ENCODE results near the gene ARID5B. TPM values are rescaled to one million over a fixed set of nuclear protein-coding genes. Genes with fewer than 3 reads are reported as not detected.
A peak's percentile ranks its signal among the peaks of the same experiment; 100 is the strongest.

Gene ARID5B
- total RNA-seq, 1 donor from 2014 or later, result 29.8 TPM

DNA sequence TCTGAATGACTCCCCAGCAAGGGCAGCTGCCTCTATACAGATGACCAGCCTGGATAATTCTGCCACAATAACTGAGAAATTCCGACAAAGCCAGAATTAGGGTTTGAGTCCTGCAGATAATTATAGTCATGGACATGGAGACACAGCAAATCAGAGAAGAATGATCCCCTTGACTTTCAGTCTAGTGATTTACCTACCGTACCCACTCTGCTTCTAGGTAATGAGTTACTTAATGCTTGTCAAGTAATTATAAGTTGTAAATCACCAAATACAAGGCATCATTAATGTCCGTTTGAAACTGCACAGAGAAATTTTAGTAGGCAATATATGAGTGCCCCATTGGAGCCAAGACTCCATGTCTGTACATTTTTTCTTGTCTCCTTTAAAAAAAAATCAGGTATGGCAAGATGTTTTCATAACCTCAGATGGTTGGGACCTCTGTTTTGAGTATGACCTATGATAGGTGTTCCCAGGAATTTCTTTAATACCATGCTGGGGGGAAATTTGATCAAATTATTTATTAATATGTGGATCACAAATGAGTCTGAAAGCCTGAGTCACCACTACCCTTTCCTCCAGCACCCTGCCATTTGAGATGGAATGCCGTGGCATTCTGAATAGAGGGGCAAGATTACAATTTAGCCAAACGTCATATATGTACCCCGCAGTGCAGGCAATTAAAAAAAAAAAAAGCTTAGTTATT, 5.5 kb upstream of the ARID5B start:
- Histone ChIP-seq H3K27me3 (ENCODE audit: low read depth) (no peaks in the 10 kb centered on the region), H3K4me1 (peaks cover 29% of the 10 kb centered on the region), H3K4me3 (no peak overlapping the region), H3K36me3 (no peaks in the 10 kb centered on the region), H3K9me3 (no peaks in the 10 kb centered on the region), H3K27ac (no peak overlapping the region)
- ATAC-seq (no peak), DNase-seq (no peak)
- TF ChIP-seq, protein P1, sequence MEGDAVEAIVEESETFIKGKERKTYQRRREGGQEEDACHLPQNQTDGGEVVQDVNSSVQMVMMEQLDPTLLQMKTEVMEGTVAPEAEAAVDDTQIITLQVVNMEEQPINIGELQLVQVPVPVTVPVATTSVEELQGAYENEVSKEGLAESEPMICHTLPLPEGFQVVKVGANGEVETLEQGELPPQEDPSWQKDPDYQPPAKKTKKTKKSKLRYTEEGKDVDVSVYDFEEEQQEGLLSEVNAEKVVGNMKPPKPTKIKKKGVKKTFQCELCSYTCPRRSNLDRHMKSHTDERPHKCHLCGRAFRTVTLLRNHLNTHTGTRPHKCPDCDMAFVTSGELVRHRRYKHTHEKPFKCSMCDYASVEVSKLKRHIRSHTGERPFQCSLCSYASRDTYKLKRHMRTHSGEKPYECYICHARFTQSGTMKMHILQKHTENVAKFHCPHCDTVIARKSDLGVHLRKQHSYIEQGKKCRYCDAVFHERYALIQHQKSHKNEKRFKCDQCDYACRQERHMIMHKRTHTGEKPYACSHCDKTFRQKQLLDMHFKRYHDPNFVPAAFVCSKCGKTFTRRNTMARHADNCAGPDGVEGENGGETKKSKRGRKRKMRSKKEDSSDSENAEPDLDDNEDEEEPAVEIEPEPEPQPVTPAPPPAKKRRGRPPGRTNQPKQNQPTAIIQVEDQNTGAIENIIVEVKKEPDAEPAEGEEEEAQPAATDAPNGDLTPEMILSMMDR (IDR thresholded peaks at IDR 0.05), result no peak
- intact Hi-C loops (cut with DNase I), result no loop called here

DNA sequence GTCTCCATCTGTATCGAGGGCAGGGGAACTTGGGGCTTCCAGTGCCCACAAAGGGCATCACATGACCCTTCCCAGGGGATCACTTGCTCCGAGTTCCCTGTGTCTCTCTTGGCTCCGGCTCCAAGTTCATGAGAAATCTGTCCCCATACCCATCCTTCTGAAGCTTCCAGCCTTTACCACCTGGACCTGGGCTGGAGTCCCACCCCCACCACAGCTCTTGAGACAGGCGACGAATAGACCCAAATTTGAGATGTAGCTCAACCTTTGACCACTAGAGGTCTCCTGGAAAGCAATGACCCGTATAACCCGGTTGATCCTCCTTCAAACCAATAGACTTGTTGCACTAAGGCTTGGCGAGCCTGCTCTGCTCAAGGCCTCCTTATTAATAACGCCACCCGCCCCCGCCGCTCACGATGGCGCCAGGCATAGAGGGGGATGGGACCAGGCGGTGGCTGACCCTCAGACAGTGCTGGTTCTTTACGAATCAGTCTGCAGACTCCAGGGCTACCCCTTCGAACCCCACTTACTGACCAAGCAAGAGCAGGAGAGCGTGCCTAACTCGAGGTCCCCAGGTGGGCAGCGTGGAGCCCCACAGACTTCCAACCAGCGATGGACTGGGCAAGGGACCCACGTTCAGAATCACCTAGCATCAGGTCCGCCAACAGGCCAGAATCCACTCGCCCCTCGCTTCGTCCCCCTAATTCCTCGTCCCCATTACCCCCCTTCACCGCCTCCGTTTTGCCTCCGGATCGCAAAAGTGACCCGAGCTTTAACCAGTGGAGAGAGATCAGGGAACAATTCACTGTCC, 4.4 kb upstream of the ARID5B start:
- intact Hi-C loops (cut with DNase I), result no loop called here
- H3K36me3 ChIP-seq, result no peaks in the 10 kb centered on the region
- H3K27me3 ChIP-seq (ENCODE audit: low read depth), result no peaks in the 10 kb centered on the region
- H3K9me3 ChIP-seq, result no peaks in the 10 kb centered on the region
- H3K27ac ChIP-seq, result peak overlapping the region; percentile 67
- ATAC-seq (peak; percentile 88 to 92), DNase-seq (peak; percentile 78)
- TF ChIP-seq, protein P1 (IDR thresholded peaks at IDR 0.05), result peak; percentile 64
- H3K4me3 ChIP-seq, result peak overlapping the region; percentile 53
- peaks cover 29% of the 10 kb centered on the region for H3K4me1 ChIP-seq

DNA sequence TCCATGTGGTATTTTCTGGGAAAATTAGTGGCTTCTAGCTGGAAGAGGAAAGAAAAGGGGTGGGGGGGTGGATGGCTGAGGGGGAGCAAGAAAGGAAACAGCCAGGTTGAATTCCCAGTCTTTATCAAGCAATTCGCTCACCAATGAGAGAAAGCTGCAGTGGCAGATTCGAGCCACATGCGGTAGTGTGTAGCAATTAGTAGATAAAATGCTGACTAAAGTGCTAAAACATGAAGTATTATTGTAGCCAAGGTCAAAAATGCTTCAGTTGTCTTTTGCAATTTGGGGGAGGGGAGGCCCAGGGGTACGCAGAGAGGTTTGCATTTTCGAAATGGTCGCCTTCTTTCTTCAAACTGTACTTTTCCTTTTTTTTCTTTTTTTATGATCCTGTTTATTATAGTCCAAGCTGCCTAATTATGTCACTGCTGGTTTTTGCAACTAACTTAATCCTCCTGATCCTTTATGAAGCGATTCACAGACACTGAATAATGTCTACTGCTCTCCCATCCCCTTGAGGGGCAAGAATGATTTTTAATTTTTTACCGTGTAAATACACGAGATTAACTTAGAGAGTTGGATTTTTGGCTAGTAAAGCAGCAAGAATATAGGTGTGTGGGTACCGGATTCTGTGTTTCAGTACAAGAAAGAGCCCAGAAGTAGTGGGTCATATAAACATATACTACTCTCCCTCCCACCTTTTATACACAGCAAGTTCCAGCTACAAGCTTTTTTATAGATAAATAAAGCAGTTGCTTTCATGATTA, 3.6 kb upstream of the ARID5B start:
- Histone ChIP-seq H3K4me1 (peaks cover 29% of the 10 kb centered on the region), H3K9me3 (no peaks in the 10 kb centered on the region), H3K36me3 (no peaks in the 10 kb centered on the region), H3K27me3 (ENCODE audit: low read depth) (no peaks in the 10 kb centered on the region), H3K27ac (peak overlapping the region; percentile 67), H3K4me3 (peak overlapping the region; percentile 53)
- intact Hi-C loops (cut with DNase I), result no loop called here
- TF ChIP-seq, protein P1 (IDR thresholded peaks at IDR 0.05), result peak; percentile 30
- peak; percentile 56 to 74 for ATAC-seq
- peak; percentile 56 for DNase-seq

DNA sequence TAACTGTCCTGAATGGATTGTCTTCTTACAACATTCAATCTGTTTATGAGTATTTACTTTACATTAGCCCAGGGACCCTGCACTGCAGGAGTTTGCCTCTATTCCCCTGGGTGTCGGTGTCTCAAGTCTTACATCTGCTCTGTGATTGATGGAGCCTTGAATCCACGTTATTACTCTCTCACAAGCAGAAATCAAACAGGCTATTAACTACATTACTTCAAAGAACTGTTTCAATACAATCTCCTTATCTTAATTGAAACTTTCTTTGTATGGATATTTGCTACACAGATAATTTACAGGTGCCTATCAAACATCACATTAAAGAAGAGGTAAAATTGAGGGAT, 3.1 kb upstream of the ARID5B start:
- ATAC-seq, result no peak
- Histone ChIP-seq H3K36me3 (no peaks in the 10 kb centered on the region), H3K4me1 (peaks cover 29% of the 10 kb centered on the region), H3K9me3 (no peaks in the 10 kb centered on the region), H3K27ac (no peak overlapping the region), H3K4me3 (no peak overlapping the region), H3K27me3 (ENCODE audit: low read depth) (no peaks in the 10 kb centered on the region)
- intact Hi-C loops (cut with DNase I), result no loop called here
- TF ChIP-seq, protein P1 (IDR thresholded peaks at IDR 0.05), result no peak
- DNase-seq, result no peak

DNA sequence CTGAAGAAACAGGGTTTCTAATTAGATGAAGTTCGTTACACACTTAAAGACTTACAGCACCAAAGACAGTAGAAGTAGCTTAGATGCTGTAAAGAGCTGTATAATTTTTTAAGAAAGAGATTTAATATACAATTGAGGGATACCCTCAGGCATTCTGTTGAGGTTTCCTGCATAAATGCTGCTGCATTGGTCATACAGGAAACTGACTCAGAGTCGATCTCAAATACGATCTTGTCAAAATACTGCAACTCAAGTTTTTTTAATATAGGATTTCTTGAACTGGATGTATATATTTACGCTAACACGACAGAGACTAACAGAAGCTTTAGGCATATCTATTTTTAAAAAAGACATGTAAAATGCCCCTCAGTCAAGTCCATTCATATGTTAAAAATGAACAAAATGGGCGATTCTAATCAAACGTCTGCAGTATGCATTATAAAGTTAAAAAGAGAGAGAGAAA, 2.4 kb upstream of the ARID5B start:
- Histone ChIP-seq H3K4me1 (peaks cover 30% of the 10 kb centered on the region), H3K36me3 (no peaks in the 10 kb centered on the region), H3K4me3 (peak overlapping the region; percentile 75), H3K9me3 (no peaks in the 10 kb centered on the region), H3K27me3 (ENCODE audit: low read depth) (no peaks in the 10 kb centered on the region), H3K27ac (peak overlapping the region; percentile 96)
- intact Hi-C loops (cut with DNase I), result no loop called here
- TF ChIP-seq, protein P1 (IDR thresholded peaks at IDR 0.05), result no peak
- DNase-seq (no peak), ATAC-seq (no peak)
